Endothelial cell of umbilical vein (primary cell): ENCODE measurements around the gene YTHDF1.

ENCODE experiments used
- CTCF ChIP-seq, 2 donors: IDR thresholded peaks; 1 replicate in 1 of 2; 2 replicates in 1 of 2; pipeline ENCODE4 v1.5.1; 2011; ENCODE audit warnings: low read length in 2 of 2, mild to moderate bottlenecking in 2 of 2, moderate library complexity in 2 of 2, control low read depth in 1 of 2, inconsistent platforms in 1 of 2, low read depth in 1 of 2; ENCODE audit not compliant: insufficient read depth in 1 of 2; ENCODE audit errors: extremely low read depth in 1 of 2
- EZH2 ChIP-seq: IDR thresholded peaks from 2 replicates; pipeline ENCODE4 v1.6.1; 2012; ENCODE audit warnings: borderline replicate concordance, low read depth, mild to moderate bottlenecking, moderate library complexity, low read length, inconsistent platforms; ENCODE audit not compliant: severe bottlenecking
- FOS ChIP-seq: IDR thresholded peaks from 2 replicates; pipeline ENCODE4 v1.6.1; 2011; ENCODE audit warnings: mild to moderate bottlenecking, low read length, moderate library complexity, borderline replicate concordance; ENCODE audit not compliant: insufficient read depth
- GATA2 ChIP-seq: IDR thresholded peaks from 2 replicates; pipeline ENCODE4 v1.7.0; 2011; ENCODE audit warnings: low read depth, mild to moderate bottlenecking, moderate library complexity, mixed read lengths, low read length; ENCODE audit not compliant: insufficient read length, insufficient read depth
- JUN ChIP-seq: IDR thresholded peaks from 2 replicates; pipeline ENCODE4 v1.6.1; 2011; ENCODE audit warnings: borderline replicate concordance, low read depth; ENCODE audit not compliant: insufficient read length, insufficient read depth
- MYC ChIP-seq: IDR thresholded peaks from one replicate; pipeline ENCODE4 v1.6.1; 2011; ENCODE audit warnings: mild to moderate bottlenecking, low read depth, low read length
- POLR2A ChIP-seq: IDR thresholded peaks from 2 replicates; pipeline ENCODE4 v1.6.1; 2012; ENCODE audit warnings: low read depth, mild to moderate bottlenecking, control low read depth, low read length
- POLR2AphosphoS5 ChIP-seq: IDR thresholded peaks from 2 replicates; pipeline ENCODE4 v1.6.1; 2012; ENCODE audit warnings: low read depth, mild to moderate bottlenecking, control low read depth, low read length, moderate library complexity; ENCODE audit not compliant: insufficient read depth
- TF ChIP-seq, protein P1 (sequence below): IDR thresholded peaks from 2 replicates; pipeline ENCODE4 v1.6.1; 2011; ENCODE audit not compliant: insufficient read depth, insufficient read length

DNA sequence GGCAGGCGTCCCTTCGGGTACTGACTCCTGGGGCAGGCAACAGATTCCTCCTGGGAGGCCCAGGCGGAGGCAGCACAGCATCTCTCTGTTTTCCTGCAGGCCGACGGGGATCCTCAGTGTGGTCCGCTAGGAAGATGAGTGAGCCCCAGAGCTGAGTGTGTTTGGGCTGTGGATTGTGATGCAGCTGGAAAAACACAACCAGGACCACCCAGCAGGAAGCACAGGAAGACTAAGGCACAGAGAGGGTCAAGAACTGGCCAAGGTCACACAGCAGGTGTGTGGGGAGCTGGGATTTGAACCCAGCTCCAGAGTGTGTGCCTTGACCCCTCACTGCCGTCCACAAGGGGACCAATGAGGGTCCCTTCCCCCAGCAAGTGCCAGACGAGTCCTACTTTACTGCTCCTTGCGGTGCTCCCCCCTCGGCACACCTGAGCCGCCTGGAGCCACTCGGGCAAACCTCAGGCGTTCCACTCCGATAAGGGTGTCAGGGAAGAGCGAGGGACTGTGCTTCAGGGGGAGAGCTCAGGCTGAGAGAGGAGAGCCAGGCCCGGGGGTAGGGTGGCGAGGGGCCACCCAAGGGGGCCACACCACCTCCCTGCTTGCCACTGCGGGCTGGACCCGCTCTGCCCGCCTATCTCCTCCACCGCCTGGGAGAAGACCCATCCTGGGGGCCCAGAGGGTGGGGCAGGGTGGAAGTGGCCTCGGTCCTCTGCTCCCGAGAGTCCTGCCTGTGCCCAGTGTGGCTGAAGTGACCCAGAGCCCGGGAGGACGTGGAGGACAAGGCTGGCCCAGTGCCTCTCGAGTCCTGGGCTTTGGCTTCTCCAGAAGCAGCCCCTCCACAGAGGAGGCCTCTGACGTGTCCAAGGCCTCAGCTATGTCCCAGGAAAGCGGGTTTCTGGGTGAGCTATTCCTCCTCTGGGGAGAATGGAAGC is 63.3 kb downstream of the YTHDF1 start:
- TF ChIP-seq CTCF (IDR thresholded peaks at IDR 0.05; ENCODE audit: extremely low read depth in 1 of 2, insufficient read depth in 1 of 2, low read depth in 1 of 2, low read length in 2 of 2) (no peak), FOS (no peak), EZH2 (no peak), GATA2 (no peak), POLR2A (no peak), JUN (no peak), MYC (no peak), POLR2AphosphoS5 (no peak)
- TF ChIP-seq, protein P1, sequence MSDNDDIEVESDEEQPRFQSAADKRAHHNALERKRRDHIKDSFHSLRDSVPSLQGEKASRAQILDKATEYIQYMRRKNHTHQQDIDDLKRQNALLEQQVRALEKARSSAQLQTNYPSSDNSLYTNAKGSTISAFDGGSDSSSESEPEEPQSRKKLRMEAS = no peak
